Body of pancreas (tissue), 4 donors: ENCODE data around the gene BRD3. TPM values are rescaled to one million over a fixed set of nuclear protein-coding genes. Genes with fewer than 3 reads are reported as not detected.
"Not testable (repeated sequence)": the region's sequence is repeated elsewhere in the genome, so short reads cannot be mapped to it uniquely, and the experiment has no call there.

ENCODE experiments used
- ATAC-seq: fragments of 150-250 bp; one replicate; pipeline ENCODE4 v1.9.1; 2016
- DNase-seq, 4 donors: peaks; one replicate each; pipeline ENCODE4 v3.0.0-alpha.2; 2019
- H3K27ac ChIP-seq, 4 donors: fragments of 200-600 bp; sonication (generic); 1 replicate in 3 of 4; 2 replicates in 1 of 4; pipeline versions ENCODE4 v1.5.1 to v1.6.1; 2016 to 2019; ENCODE audit warnings: mild to moderate bottlenecking in 1 of 4, mixed read lengths in 1 of 4, moderate library complexity in 1 of 4
- H3K27me3 ChIP-seq, 2 donors: fragments of 200-600 bp; sonication (generic); one replicate each; pipeline ENCODE4 v1.6.0; 2016; ENCODE audit warnings: mild to moderate bottlenecking in 1 of 2
- H3K36me3 ChIP-seq, 2 donors: fragments of 200-600 bp; sonication (generic); replicated peaks in 1 of 2; 2 replicates each; pipeline ENCODE4 v1.5.1; 2016; ENCODE audit warnings: low read depth in 2 of 2; ENCODE audit not compliant: insufficient read depth in 1 of 2
- H3K4me1 ChIP-seq: fragments of 200-600 bp; sonication (generic); one replicate; pipeline ENCODE4 v1.6.0; 2016
- H3K4me3 ChIP-seq, 2 donors: fragments of 200-600 bp; sonication (generic); 1 replicate in 1 of 2; 2 replicates in 1 of 2; pipeline ENCODE4 v1.5.1; 2016 to 2019
- H3K9me3 ChIP-seq, 3 donors: fragments of 200-600 bp; sonication (generic); 1 replicate in 2 of 3; 2 replicates in 1 of 3; pipeline ENCODE4 v1.5.1; 2016
- CTCF ChIP-seq, 7 experiments: fragments of 450-650 bp in 4 of 7; fragments of 200-600 bp in 3 of 7; sonication (generic) in 3 of 7; IDR thresholded peaks; one replicate each; pipeline ENCODE4 v1.5.1; 2016 to 2019; ENCODE audit warnings: antibody characterized with exemption in 7 of 7
- POLR2A ChIP-seq, 3 donors: fragments of 450-650 bp; IDR thresholded peaks; one replicate each; pipeline ENCODE4 v1.6.1; 2016; ENCODE audit warnings: antibody characterized with exemption in 3 of 3, mild to moderate bottlenecking in 2 of 3
- WGBS, 2 donors: methylation state at CpG; one replicate each; pipeline ENCODE4 v1.1.5; 2017; 5-methylcytosine and 5-hydroxymethylcytosine counted together
- intact Hi-C: fragments of 100-400 bp; cut with DNase I; formaldehyde crosslinking; loops from one replicate; pipeline ENCODE4 v1.15.1; 2023
- total RNA-seq, 2 donors: library from RNA; depleted of rRNA; stranded (reverse); fragments of >200 nt; gene quantifications; one replicate each; pipeline ENCODE4 v1.1.0, GENCODE V29; 2016

Gene BRD3
- total RNA-seq, 2 donors from 2014 or later: 12.2 to 27.4 TPM

GRCh38 chr9:133991964-133992779, 75.7 kb downstream of the BRD3 start, which contains the start of gene VAV2:
Gene VAV2, minus strand, starts transcription at chr9:133992324. Its CDS starts 46 bp downstream, at chr9:133992278.
- TF ChIP-seq CTCF (IDR thresholded peaks at IDR 0.05) (peak in 2 of 7 experiments; percentile 1 to 6), POLR2A (IDR thresholded peaks at IDR 0.05) (peak; percentile 60 to 69 (median 65))
- Histone ChIP-seq H3K4me3 (peak within 1 kb of the TSS; percentile 48 to 65), H3K36me3 (no peaks in the 10 kb centered on the region), H3K27me3 (no peaks in the 10 kb centered on the region), H3K4me1 (peaks cover 56% of the 10 kb centered on the region), H3K27ac (peak within 1 kb of the TSS; percentile 76 to 97 (median 88)), H3K9me3 (no peaks in the 10 kb centered on the region)
- WGBS, 2 donors: 0% methylated on average over 4 to 73 of the region's 124 CpGs
- DNase-seq: peak; percentile 75 to 85 (median 82)
- peak; percentile 59 for ATAC-seq
- intact Hi-C loops: no loop called here

GRCh38 chr9:133991214-133991921, 76.5 kb downstream of the BRD3 start:
- no peak for TF ChIP-seq CTCF (IDR thresholded peaks at IDR 0.05)
- peak in 1 of 3 donors; percentile 4 for TF ChIP-seq POLR2A (IDR thresholded peaks at IDR 0.05)
- peak overlapping the region; percentile 76 to 97 (median 88) for H3K27ac ChIP-seq
- H3K4me3 ChIP-seq: peak overlapping the region; percentile 37 to 42
- ATAC-seq: peak; percentile 5
- H3K4me1 ChIP-seq: peaks cover 58% of the 10 kb centered on the region
- H3K27me3 ChIP-seq: no peaks in the 10 kb centered on the region
- intact Hi-C loops: no loop called here
- no peaks in the 10 kb centered on the region for H3K9me3 ChIP-seq
- H3K36me3 ChIP-seq: no peaks in the 10 kb centered on the region
- peak in 1 of 4 donors; percentile 41 for DNase-seq
- WGBS, 2 donors: 0 to 1% methylated on average over 6 to 65 of the region's 82 CpGs

GRCh38 chr9:133990366-133991213, 77.2 kb downstream of the BRD3 start:
- Histone ChIP-seq H3K36me3 (no peaks in the 10 kb centered on the region), H3K4me3 (peak overlapping the region; percentile 26 to 37), H3K27ac (peak overlapping the region; percentile 76 to 97 (median 88)), H3K9me3 (no peaks in the 10 kb centered on the region), H3K4me1 (peaks cover 65% of the 10 kb centered on the region), H3K27me3 (no peaks in the 10 kb centered on the region)
- intact Hi-C loops: no loop called here
- DNase-seq: peak; percentile 82 to 93 (median 92)
- peak; percentile 68 to 85 (median 77) for TF ChIP-seq POLR2A (IDR thresholded peaks at IDR 0.05)
- peak in 1 of 7 experiments; percentile 3 for TF ChIP-seq CTCF (IDR thresholded peaks at IDR 0.05)
- WGBS, 2 donors: 11 to 15% methylated on average over 8 to 31 of the region's 31 CpGs
- peak; percentile 47 for ATAC-seq

GRCh38 chr9:133989625-133990365, 78.0 kb downstream of the BRD3 start:
- H3K4me3 ChIP-seq: no peak overlapping the region
- no peak for ATAC-seq
- TF ChIP-seq POLR2A (IDR thresholded peaks at IDR 0.05) (no peak), CTCF (IDR thresholded peaks at IDR 0.05) (no peak)
- no peak for DNase-seq
- WGBS, 2 donors: 37 to 38% methylated on average over 19 to 23 of the region's 24 CpGs
- H3K27me3 ChIP-seq: no peaks in the 10 kb centered on the region
- H3K9me3 ChIP-seq: no peaks in the 10 kb centered on the region
- H3K27ac ChIP-seq: peak overlapping the region; percentile 76 to 97 (median 88)
- H3K4me1 ChIP-seq: peaks cover 73% of the 10 kb centered on the region
- H3K36me3 ChIP-seq: no peaks in the 10 kb centered on the region
- intact Hi-C loops: no loop called here

- ATAC-seq, H3K36me3 ChIP-seq, intact Hi-C loops, H3K4me3 ChIP-seq, H3K27me3 ChIP-seq, DNase-seq, H3K9me3 ChIP-seq: not testable (repeated sequence)
- 72 to 79% methylated on average over 14 of the region's 14 CpGs for WGBS, 2 donors
- H3K4me1 ChIP-seq: peaks cover 76% of the 10 kb centered on the region
- H3K27ac ChIP-seq: peak overlapping the region in 2 of 4 donors; percentile 38 to 43
Measured at GRCh38 chr9:133988771-133989170, 79.1 kb downstream of the BRD3 start.
